IMR-90 (cell line): ENCODE data around the gene OSBPL8. TPM values are rescaled to one million over a fixed set of nuclear protein-coding genes. Genes with fewer than 3 reads are reported as not detected.
A peak's percentile ranks its signal among the peaks of the same experiment; 100 is the strongest.

Source experiments
- ATAC-seq: fragments of 200-7000 bp; cut with Tn5 transposase; 2 replicates; pipeline ENCODE4 v1.9.1; 2020; ENCODE audit warnings: low read depth, mild to moderate bottlenecking, moderate library complexity
- BruUV-seq: library from RNA; stranded (reverse); fragments of 400-500 nt; replicated peaks from 2 replicates; lab custom pipeline; 2021; lab: Mats Ljungman, UMichigan
- CTCF ChIA-PET: fragments of 300-600 bp; formaldehyde crosslinking; extraction: SDS; loops from one replicate; lab custom pipeline; 2021; ENCODE audit warnings: antibody characterized with exemption; lab: Yijun Ruan, JAX
- POLR2A ChIA-PET: fragments of 300-600 bp; sonication (Branson Sonifier 250); formaldehyde crosslinking; loops from one replicate; lab custom pipeline; 2022; ENCODE audit warnings: antibody characterized with exemption; ENCODE audit not compliant: unreplicated experiment; lab: Charles Lee
- DNase-seq: peaks from one replicate; pipeline ENCODE4 v3.0.0; 2013
- H2AFZ ChIP-seq: replicated peaks from 2 replicates; pipeline ENCODE3; 2013; ENCODE audit warnings: low read length, mild to moderate bottlenecking; ENCODE audit not compliant: poor library complexity
- H2AK5ac ChIP-seq: 2 replicates; pipeline ENCODE4 v1.6.1; 2013; ENCODE audit warnings: low read depth, low read length, inconsistent platforms
- H2AK9ac ChIP-seq: replicated peaks from 2 replicates; pipeline ENCODE3; 2013; ENCODE audit warnings: mild to moderate bottlenecking, low read depth, low read length, moderate library complexity; ENCODE audit not compliant: poor library complexity
- H2BK120ac ChIP-seq: 2 replicates; pipeline ENCODE4 v1.6.1; 2013; ENCODE audit warnings: low read depth, low read length, inconsistent platforms
- H2BK15ac ChIP-seq: 3 replicates; pipeline ENCODE4 v1.6.1; 2013; ENCODE audit warnings: low read depth, low read length, inconsistent platforms
- H2BK20ac ChIP-seq: 2 replicates; pipeline ENCODE4 v1.6.1; 2013; ENCODE audit warnings: low read depth, mild to moderate bottlenecking, inconsistent platforms, low read length, moderate library complexity
- H2BK5ac ChIP-seq: 2 replicates; pipeline ENCODE4 v1.6.1; 2013; ENCODE audit warnings: mild to moderate bottlenecking, low read depth, low read length, inconsistent platforms; ENCODE audit not compliant: poor library complexity, severe bottlenecking
- H3K14ac ChIP-seq: replicated peaks from 2 replicates; pipeline ENCODE4 v1.6.1; 2013; ENCODE audit warnings: low read depth, low read length, inconsistent platforms
- H3K18ac ChIP-seq: 2 replicates; pipeline ENCODE4 v1.6.1; 2013; ENCODE audit warnings: low read depth, low read length, control low read depth
- H3K23ac ChIP-seq: 2 replicates; pipeline ENCODE4 v1.6.1; 2013; ENCODE audit warnings: low read depth, low read length, inconsistent platforms
- H3K27ac ChIP-seq: 2 replicates; pipeline ENCODE4 v1.5.1; 2013; ENCODE audit warnings: mild to moderate bottlenecking, control low read depth, low read length; ENCODE audit not compliant: insufficient read depth
- H3K27me3 ChIP-seq: 2 replicates; pipeline ENCODE4 v1.6.1; 2013; ENCODE audit warnings: low read length; ENCODE audit not compliant: control insufficient read depth, insufficient read depth
- H3K36me3 ChIP-seq: 2 replicates; pipeline ENCODE4 v1.6.1; 2013; ENCODE audit warnings: low read length, mixed read lengths; ENCODE audit not compliant: control insufficient read depth, insufficient read depth
- H3K4ac ChIP-seq: 2 replicates; pipeline ENCODE4 v1.6.1; 2013; ENCODE audit warnings: low read depth, low read length, inconsistent platforms
- H3K4me1 ChIP-seq: 2 replicates; pipeline ENCODE4 v1.6.1; 2013; ENCODE audit warnings: low read length, mixed read lengths; ENCODE audit not compliant: control insufficient read depth, insufficient read depth
- H3K4me2 ChIP-seq: 2 replicates; pipeline ENCODE4 v1.6.1; 2013; ENCODE audit warnings: low read depth, mild to moderate bottlenecking, control low read depth, low read length, moderate library complexity
- H3K4me3 ChIP-seq: 2 replicates; pipeline ENCODE4 v1.5.1; 2013; ENCODE audit warnings: low read depth, mild to moderate bottlenecking, control low read depth, low read length, moderate library complexity; ENCODE audit not compliant: insufficient read depth
- H3K56ac ChIP-seq: 2 replicates; pipeline ENCODE4 v1.6.1; 2013; ENCODE audit warnings: low read length, inconsistent platforms; ENCODE audit not compliant: insufficient read depth; ENCODE audit errors: extremely low read depth
- H3K79me1 ChIP-seq, 2 experiments: 2 replicates each; pipeline ENCODE4 v1.6.1; 2013; ENCODE audit warnings: low read length in 2 of 2, inconsistent platforms in 1 of 2, low read depth in 1 of 2
- H3K9ac ChIP-seq: 2 replicates; pipeline ENCODE4 v1.6.1; 2013; ENCODE audit warnings: low read depth, low read length, control low read depth
- H3K9me1 ChIP-seq: 2 replicates; pipeline ENCODE4 v1.6.1; 2013; ENCODE audit warnings: low read length, inconsistent platforms; ENCODE audit not compliant: insufficient read depth
- H3K9me3 ChIP-seq: 2 replicates; pipeline ENCODE4 v1.6.1; 2013; ENCODE audit warnings: low read length; ENCODE audit not compliant: control insufficient read depth, insufficient read depth
- H4K20me1 ChIP-seq: 2 replicates; pipeline ENCODE4 v1.6.1; 2013; ENCODE audit warnings: low read length, inconsistent platforms; ENCODE audit not compliant: insufficient read depth
- H4K5ac ChIP-seq: 2 replicates; pipeline ENCODE4 v1.6.1; 2013; ENCODE audit warnings: mild to moderate bottlenecking, low read depth, low read length, control low read depth
- H4K8ac ChIP-seq, 2 experiments: 2 replicates each; pipeline ENCODE4 v1.6.1; 2013; ENCODE audit warnings: low read depth in 2 of 2, low read length in 2 of 2, control low read depth in 1 of 2, inconsistent platforms in 1 of 2
- H4K91ac ChIP-seq: 2 replicates; pipeline ENCODE4 v1.6.1; 2013; ENCODE audit warnings: low read depth, low read length, inconsistent platforms; ENCODE audit not compliant: insufficient read depth
- BHLHE40 ChIP-seq: fragments of 150-350 bp; IDR thresholded peaks from 2 replicates; pipeline ENCODE4 v1.6.1; 2016; ENCODE audit warnings: mild to moderate bottlenecking, low read depth, low read length
- CEBPB ChIP-seq: IDR thresholded peaks from 2 replicates; pipeline ENCODE4 v1.6.1; 2012; ENCODE audit warnings: low read depth, low read length, improper control_type of control experiment
- CHD1 ChIP-seq: IDR thresholded peaks from 2 replicates; pipeline ENCODE4 v1.6.1; 2012; ENCODE audit warnings: low read depth, low read length, improper control_type of control experiment
- CTCF ChIP-seq: conservative IDR thresholded peaks from 2 replicates; pipeline ENCODE4 v1.5.1; 2012; ENCODE audit warnings: mild to moderate bottlenecking, low read depth, low read length, improper control_type of control experiment
- MAFK ChIP-seq: IDR thresholded peaks from 2 replicates; pipeline ENCODE4 v1.6.1; 2012; ENCODE audit warnings: low read depth, low read length, improper control_type of control experiment
- MAZ ChIP-seq: IDR thresholded peaks from 2 replicates; pipeline ENCODE4 v1.6.1; 2012; ENCODE audit warnings: low read depth, mild to moderate bottlenecking, low read length, improper control_type of control experiment, moderate library complexity, borderline replicate concordance
- NFE2L2 ChIP-seq: fragments of 150-350 bp; IDR thresholded peaks from 2 replicates; pipeline ENCODE4 v1.6.1; 2016; ENCODE audit warnings: low read depth, mild to moderate bottlenecking, low read length
- POLR2A ChIP-seq: IDR thresholded peaks from 2 replicates; pipeline ENCODE4 v1.6.1; 2012; ENCODE audit warnings: mild to moderate bottlenecking, low read depth, low read length
- RAD21 ChIP-seq: IDR thresholded peaks from 2 replicates; pipeline ENCODE4 v1.6.1; 2012; ENCODE audit warnings: low read length, improper control_type of control experiment
- RCOR1 ChIP-seq: IDR thresholded peaks from 2 replicates; pipeline ENCODE4 v1.6.1; 2012; ENCODE audit warnings: mild to moderate bottlenecking, low read length, improper control_type of control experiment; ENCODE audit not compliant: insufficient replicate concordance
- RFX5 ChIP-seq: IDR thresholded peaks from 2 replicates; pipeline ENCODE4 v1.8.0; 2012; ENCODE audit warnings: low read depth, mild to moderate bottlenecking, low read length, moderate library complexity
- WGBS, 2 experiments: methylation state at CpG; one replicate each; pipeline versions ENCODE4 v1.1.5 to v1.1.7; 2013; ENCODE audit warnings: missing lambda C conversion rate in 2 of 2; ENCODE audit not compliant: insufficient read length in 1 of 2; ENCODE audit errors: extremely low coverage in 2 of 2; 5-methylcytosine and 5-hydroxymethylcytosine counted together
- dilution Hi-C: fragments of 300-500 bp; cut with HindIII; formaldehyde crosslinking; loops from one replicate; pipeline ENCODE4 v1.14.3; 2018; ENCODE audit warnings: low sequenced_read_pairs; ENCODE audit not compliant: unreplicated experiment
- in situ Hi-C: fragments of 300-500 bp; cut with MboI; formaldehyde crosslinking; loops from 3 replicates; pipeline ENCODE4 v1.14.3; 2019; ENCODE audit warnings: low sequenced_read_pairs, inconsistent platforms, mixed read lengths
- intact Hi-C: fragments of 100-400 bp; cut with micrococcal nuclease; formaldehyde crosslinking; loops from 2 replicates; pipeline ENCODE4 v1.10.0; 2022
- polyA plus RNA-seq, 3 experiments: library from polyadenylated mRNA; depleted of rRNA; stranded (reverse); fragments of >200 nt; gene quantifications; 2 replicates each; pipeline ENCODE4 v1.2.3, GENCODE V29; 2012; ENCODE audit warnings: low replicate concordance in 1 of 3
- total RNA-seq: library from RNA; depleted of rRNA; stranded (reverse); fragments of >200 nt; gene quantifications from 2 replicates; pipeline ENCODE4 v1.2.3, GENCODE V29; 2012
- TF ChIP-seq, protein P1 (sequence below): fragments of 150-350 bp; IDR thresholded peaks from 2 replicates; pipeline ENCODE4 v1.6.1; 2016; ENCODE audit warnings: low read depth, mild to moderate bottlenecking, low read length, moderate library complexity, borderline replicate concordance

OSBPL8 gene
- total and polyA plus RNA-seq, 2 of the 4 experiments (the other 2 are of a cell fraction): 17.8 to 24.2 TPM

- dilution Hi-C loops: no loop called here
- intact Hi-C loops: no loop called here
- peaks cover 3% of the 10 kb centered on the region; the same call in 1 of the 2 replicates for H3K4me1 ChIP-seq
- H3K23ac ChIP-seq: no peak overlapping the region
- no peaks in the 10 kb centered on the region for H3K9me1 ChIP-seq
- no peak overlapping the region for H3K14ac ChIP-seq
- H2AK9ac ChIP-seq: no peak overlapping the region
- no peak overlapping the region for H3K9ac ChIP-seq
- H4K20me1 ChIP-seq: peaks cover 11% of the 10 kb centered on the region; the same call in 1 of the 2 replicates
- no peak overlapping the region for H3K4ac ChIP-seq
- BruUV-seq: no TSS peak
- TF ChIP-seq CHD1 (no peak), POLR2A (no peak), CTCF (no peak), RFX5 (no peak), RAD21 (no peak), RCOR1 (no peak), CEBPB (no peak), BHLHE40 (no peak), NFE2L2 (no peak), MAFK (no peak), MAZ (no peak)
- TF ChIP-seq, protein P1, sequence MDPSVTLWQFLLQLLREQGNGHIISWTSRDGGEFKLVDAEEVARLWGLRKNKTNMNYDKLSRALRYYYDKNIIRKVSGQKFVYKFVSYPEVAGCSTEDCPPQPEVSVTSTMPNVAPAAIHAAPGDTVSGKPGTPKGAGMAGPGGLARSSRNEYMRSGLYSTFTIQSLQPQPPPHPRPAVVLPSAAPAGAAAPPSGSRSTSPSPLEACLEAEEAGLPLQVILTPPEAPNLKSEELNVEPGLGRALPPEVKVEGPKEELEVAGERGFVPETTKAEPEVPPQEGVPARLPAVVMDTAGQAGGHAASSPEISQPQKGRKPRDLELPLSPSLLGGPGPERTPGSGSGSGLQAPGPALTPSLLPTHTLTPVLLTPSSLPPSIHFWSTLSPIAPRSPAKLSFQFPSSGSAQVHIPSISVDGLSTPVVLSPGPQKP: no peak
- H2BK15ac ChIP-seq: no peak overlapping the region
- DNase-seq (peak; percentile 21), ATAC-seq (no peak)
- no peak overlapping the region for H2BK120ac ChIP-seq
- no peak overlapping the region for H2BK5ac ChIP-seq
- WGBS, 2 experiments: no CpG with 5 or more reads among the region's 1 CpG
- no peaks in the 10 kb centered on the region for H3K27me3 ChIP-seq
- in situ Hi-C loops: no loop called here
- no peak overlapping the region for H3K4me3 ChIP-seq
- ChIA-PET CTCF (no interaction called here), POLR2A (no interaction called here)
- no peak overlapping the region for H4K91ac ChIP-seq
- peaks cover 11 to 31% of the 10 kb centered on the region in 2 experiments; a peak in 3 of 4 replicates for H3K79me1 ChIP-seq
- no peak overlapping the region for H4K8ac ChIP-seq
- no peak overlapping the region for H2BK20ac ChIP-seq
- H3K56ac ChIP-seq: no peak overlapping the region
- H2AK5ac ChIP-seq: no peak overlapping the region
- H3K27ac ChIP-seq: no peak overlapping the region
- H3K9me3 ChIP-seq: no peaks in the 10 kb centered on the region
- no peak overlapping the region for H3K18ac ChIP-seq
- H2AFZ ChIP-seq: no peak overlapping the region
- no peak overlapping the region for H4K5ac ChIP-seq
- peaks cover 2% of the 10 kb centered on the region; the same call in 1 of the 2 replicates for H3K36me3 ChIP-seq
- no peak overlapping the region for H3K4me2 ChIP-seq
Observed at GRCh38 chr12:76445462-76445861, 114.1 kb downstream of the OSBPL8 start.
